H1 (cell line): ENCODE measurements around the gene KISS1R. TPM values are rescaled to one million over a fixed set of nuclear protein-coding genes. Genes with fewer than 3 reads are reported as not detected.

Source experiments
- KDM1A ChIP-seq: fragments of 200-600, 300-600 bp; sonication (generic); IDR thresholded peaks from 2 replicates; pipeline ENCODE4 v1.7.1; 2016; ENCODE audit warnings: mild to moderate bottlenecking, low read length, borderline replicate concordance
- polyA plus RNA-seq, 7 experiments: library from polyadenylated mRNA; depleted of rRNA in 3 of 7; stranded (reverse) in 5 of 7; unstranded in 2 of 7; fragments of >200 nt in 5 of 7; fragments of 200-250 nt in 2 of 7; gene quantifications; 1 replicate in 5 of 7; 2 replicates in 1 of 7; 4 replicates in 1 of 7; pipeline versions ENCODE4 v1.2.1 to v1.2.3, GENCODE V29; 2011 to 2013; ENCODE audit warnings: missing spikeins in 2 of 7, mixed read lengths in 2 of 7
- total RNA-seq: library from RNA; stranded (reverse); fragmentation: NEBNext Ultra II Directional; extraction: Animal tissue kit (Norgen Biotek cat#: 25700); gene quantifications from 2 replicates; pipeline ENCODE4 v1.2.1, GENCODE V29; 2021

Gene KISS1R
- total and polyA plus RNA-seq, 2 of the 8 experiments (the other 6 are each of a cell fraction or from before 2014, with no cell fraction given): 2.3 to 2.7 TPM

GRCh38 chr19:871446-872265 lies 45.5 kb upstream of the KISS1R start (continued):
- peak; percentile 85 for TF ChIP-seq KDM1A
